Kidney epithelial cell (primary cell): ENCODE measurements around the gene LAT. TPM values are rescaled to one million over a fixed set of nuclear protein-coding genes. Genes with fewer than 3 reads are reported as not detected.

Experiments used
- DNase-seq: peaks from one replicate; pipeline ENCODE4 v3.0.0-alpha.2; 2010; ENCODE audit warnings: low read depth
- H3K27me3 ChIP-seq: 2 replicates; pipeline ENCODE4 v1.6.0; 2011; ENCODE audit warnings: low read length; ENCODE audit not compliant: control insufficient read depth, insufficient read depth
- H3K36me3 ChIP-seq: 2 replicates; pipeline ENCODE4 v1.5.1; 2011; ENCODE audit warnings: low read length; ENCODE audit not compliant: control insufficient read depth, insufficient read depth
- H3K4me3 ChIP-seq: 2 replicates; pipeline ENCODE4 v1.5.1; 2011; ENCODE audit warnings: low read depth, mild to moderate bottlenecking, control low read depth, low read length
- CTCF ChIP-seq: IDR thresholded peaks from 2 replicates; pipeline ENCODE4 v1.5.1; 2011; ENCODE audit warnings: mild to moderate bottlenecking, moderate library complexity, low read length, control low read depth, inconsistent platforms; ENCODE audit not compliant: insufficient read depth, poor library complexity, severe bottlenecking
- total RNA-seq: library from RNA; depleted of rRNA; stranded (reverse); fragments of >200 nt; gene quantifications from 2 replicates; pipeline ENCODE4 v1.2.3, GENCODE V29; 2015

Gene LAT
- total RNA-seq, 1 donor from 2014 or later = 2.9 TPM

GRCh38 chr16:28981517-28981916, 3.3 kb upstream of the LAT start:
- Histone ChIP-seq H3K27me3 (no peaks in the 10 kb centered on the region), H3K36me3 (peaks cover 9% of the 10 kb centered on the region), H3K4me3 (no peak overlapping the region)
- peak; percentile 64 for TF ChIP-seq CTCF
- no peak for DNase-seq

- peaks cover 10% of the 10 kb centered on the region for H3K36me3 ChIP-seq
- TF ChIP-seq CTCF = no peak
- no peak overlapping the region for H3K4me3 ChIP-seq
- DNase-seq = no peak
- H3K27me3 ChIP-seq = no peaks in the 10 kb centered on the region
Observed at GRCh38 chr16:28982418-28982817, 2.4 kb upstream of the LAT start.

GRCh38 chr16:28982949-28983348, 1.9 kb upstream of the LAT start:
- Histone ChIP-seq H3K36me3 (peaks cover 10% of the 10 kb centered on the region), H3K27me3 (no peaks in the 10 kb centered on the region), H3K4me3 (no peak overlapping the region)
- DNase-seq = no peak
- no peak for TF ChIP-seq CTCF

- Histone ChIP-seq H3K36me3 (peaks cover 10% of the 10 kb centered on the region), H3K27me3 (no peaks in the 10 kb centered on the region), H3K4me3 (no peak overlapping the region)
- no peak for TF ChIP-seq CTCF
- DNase-seq = no peak
Observed at GRCh38 chr16:28983644-28984043, 1.2 kb upstream of the LAT start.

GRCh38 chr16:28984091-28984490, 761 bp upstream of the LAT start:
- peaks cover 10% of the 10 kb centered on the region for H3K36me3 ChIP-seq
- no peak for TF ChIP-seq CTCF
- DNase-seq = no peak
- no peaks in the 10 kb centered on the region for H3K27me3 ChIP-seq
- no peak overlapping the region for H3K4me3 ChIP-seq

GRCh38 chr16:28985211-28986041, 574 bp downstream of the LAT start:
- TF ChIP-seq CTCF = no peak
- peaks cover 10% of the 10 kb centered on the region for H3K36me3 ChIP-seq

More at GRCh38 chr16:28985211-28986041, 574 bp downstream of the LAT start:
- DNase-seq = no peak
- Histone ChIP-seq H3K27me3 (no peaks in the 10 kb centered on the region), H3K4me3 (no peak overlapping the region)
